HepG2 (cell line): ENCODE data around the gene NUDT7. TPM values are rescaled to one million over a fixed set of nuclear protein-coding genes. Genes with fewer than 3 reads are reported as not detected.

Source experiments
- DNMT1 ChIP-seq: sonication (generic); formaldehyde crosslinking; IDR thresholded peaks from 2 replicates; pipeline ENCODE4 v1.5.1; 2020; ENCODE audit warnings: mild to moderate bottlenecking, missing genetic modification reagents
- GFI1 ChIP-seq: sonication (generic); formaldehyde crosslinking; IDR thresholded peaks from 2 replicates; pipeline ENCODE4 v1.5.0; 2020; ENCODE audit warnings: missing genetic modification reagents, mild to moderate bottlenecking, borderline replicate concordance
- HDAC2 ChIP-seq: sonication (generic); formaldehyde crosslinking; IDR thresholded peaks from 2 replicates; pipeline ENCODE4 v1.4.0; 2020; ENCODE audit warnings: missing genetic modification reagents
- IRF1 ChIP-seq: sonication (generic); formaldehyde crosslinking; IDR thresholded peaks from 2 replicates; pipeline ENCODE4 v1.4.0; 2020; ENCODE audit warnings: low read depth, mild to moderate bottlenecking, missing genetic modification reagents
- KDM6A ChIP-seq: IDR thresholded peaks from 2 replicates; pipeline ENCODE4 v1.6.1; 2016; ENCODE audit warnings: low read depth
- LCORL ChIP-seq, 2 experiments: fragments of 450-650 bp in 1 of 2; sonication (generic) in 1 of 2; formaldehyde crosslinking in 1 of 2; IDR thresholded peaks; 2 replicates each; pipeline versions ENCODE4 v1.5.0 to v1.6.1; 2017 to 2020; ENCODE audit warnings: antibody characterized with exemption in 1 of 2, missing genetic modification reagents in 1 of 2
- NCOA2 ChIP-seq: sonication (generic); formaldehyde crosslinking; IDR thresholded peaks from 2 replicates; pipeline ENCODE4 v1.8.0; 2022; ENCODE audit warnings: inconsistent platforms
- NPAS2 ChIP-seq: sonication (generic); formaldehyde crosslinking; IDR thresholded peaks from 2 replicates; pipeline ENCODE4 v1.8.0; 2022; ENCODE audit warnings: mild to moderate bottlenecking, missing genetic modification reagents, borderline replicate concordance
- PAXIP1 ChIP-seq: sonication (generic); formaldehyde crosslinking; conservative IDR thresholded peaks from 2 replicates; pipeline ENCODE4 v1.4.0; 2020; ENCODE audit warnings: mild to moderate bottlenecking, missing genetic modification reagents, moderate library complexity
- SNAPC2 ChIP-seq: sonication (generic); formaldehyde crosslinking; IDR thresholded peaks from 2 replicates; pipeline ENCODE4 v1.8.1; 2022; ENCODE audit warnings: mild to moderate bottlenecking, missing genetic modification reagents
- SOX13 ChIP-seq, 3 experiments: fragments of 450-650 bp in 1 of 3; sonication (generic) in 1 of 3; formaldehyde crosslinking in 1 of 3; IDR thresholded peaks in 2 of 3; conservative IDR thresholded peaks in 1 of 3; 2 replicates each; pipeline versions ENCODE4 v1.5.0 to v1.6.1; 2016 to 2020; ENCODE audit warnings: antibody characterized with exemption in 1 of 3, mild to moderate bottlenecking in 1 of 3, missing compliant biosample characterization in 1 of 3, missing genetic modification reagents in 1 of 3, moderate library complexity in 1 of 3
- YEATS2 ChIP-seq: sonication (generic); formaldehyde crosslinking; IDR thresholded peaks from 2 replicates; pipeline ENCODE4 v1.4.0; 2020; ENCODE audit warnings: missing genetic modification reagents, borderline replicate concordance
- YY1 ChIP-seq: IDR thresholded peaks from 2 replicates; pipeline ENCODE4 v1.6.1; 2011; ENCODE audit warnings: low read length, low read depth, moderate library complexity, mild to moderate bottlenecking; ENCODE audit not compliant: insufficient read depth, insufficient replicate concordance
- ZIK1 ChIP-seq: sonication (generic); formaldehyde crosslinking; IDR thresholded peaks from 2 replicates; pipeline ENCODE4 v1.5.0; 2020; ENCODE audit warnings: mild to moderate bottlenecking, low read depth, missing genetic modification reagents, borderline replicate concordance
- ZKSCAN8 ChIP-seq: IDR thresholded peaks from 2 replicates; pipeline ENCODE4 v1.6.1; 2016; ENCODE audit warnings: borderline replicate concordance, missing genetic modification reagents, missing compliant biosample characterization
- ZNF224 ChIP-seq: sonication (generic); formaldehyde crosslinking; IDR thresholded peaks from 2 replicates; pipeline ENCODE4 v1.5.0; 2020; ENCODE audit warnings: mild to moderate bottlenecking, missing genetic modification reagents
- ZNF281 ChIP-seq: sonication (generic); formaldehyde crosslinking; IDR thresholded peaks from 2 replicates; pipeline ENCODE4 v1.4.0; 2020; ENCODE audit warnings: missing genetic modification reagents, borderline replicate concordance
- ZNF292 ChIP-seq: sonication (generic); formaldehyde crosslinking; IDR thresholded peaks from 2 replicates; pipeline ENCODE4 v1.8.1; 2022; ENCODE audit warnings: mild to moderate bottlenecking, low read depth, missing genetic modification reagents, borderline replicate concordance
- ZNF574 ChIP-seq: sonication (generic); formaldehyde crosslinking; IDR thresholded peaks from 2 replicates; pipeline ENCODE4 v1.4.0; 2020; ENCODE audit warnings: missing genetic modification reagents
- polyA plus RNA-seq, 8 experiments: library from polyadenylated mRNA; depleted of rRNA in 3 of 8; stranded (reverse) in 7 of 8; unstranded in 1 of 8; fragments of >200 nt; fragmentation: Illumina TruSeq in 4 of 8; extraction: Trizol in 4 of 8; gene quantifications; 2 replicates each; pipeline versions ENCODE4 v1.2.1 to v1.2.3, GENCODE V29; 2011 to 2016; ENCODE audit warnings: low read depth in 4 of 8, missing spikeins in 1 of 8, mixed read lengths in 1 of 8; ENCODE audit not compliant: insufficient read depth in 1 of 8
- total RNA-seq, 5 experiments: library from RNA; depleted of rRNA; stranded (reverse); fragments of >200 nt; fragmentation: Illumina TruSeq; extraction: Trizol; gene quantifications; 2 replicates each; pipeline ENCODE4 v1.2.3, GENCODE V29; 2016; ENCODE audit warnings: low read depth in 1 of 5

The NUDT7 gene
- total and polyA plus RNA-seq, 2 of the 13 experiments (the other 11 are each of a cell fraction or from before 2014, with no cell fraction given) = 14.3 to 23.9 TPM

GRCh38 chr16:77711775-77712174, 10.5 kb upstream of the NUDT7 start (continued):
- TF ChIP-seq SNAPC2 (CRISPR knock-in tag) (no peak), ZNF224 (CRISPR knock-in tag) (no peak), SOX13 (IDR thresholded peaks at IDR 0.05) (no peak), SOX13 (CRISPR knock-in tag; conservative IDR thresholded peaks at IDR 0.05 in 1 of 2, IDR thresholded peaks at IDR 0.05 in 1 of 2) (no peak), ZNF281 (no peak), ZNF292 (CRISPR knock-in tag) (no peak), IRF1 (CRISPR knock-in tag) (no peak), DNMT1 (no peak), HDAC2 (CRISPR knock-in tag) (peak; percentile 28; the same call in 1 of the 2 replicates), ZIK1 (CRISPR knock-in tag) (no peak), LCORL (IDR thresholded peaks at IDR 0.05) (no peak), LCORL (CRISPR knock-in tag; IDR thresholded peaks at IDR 0.05) (peak; percentile 18; the same call in 1 of the 2 replicates), KDM6A (CRISPR knock-in tag) (no peak), NPAS2 (no peak), ZKSCAN8 (no peak), NCOA2 (no peak), PAXIP1 (CRISPR knock-in tag) (peak; percentile 29; the same call in 1 of the 2 replicates), ZNF574 (no peak), YY1 (no peak), YEATS2 (CRISPR knock-in tag) (no peak), GFI1 (CRISPR knock-in tag) (peak; percentile 92)
